HAP-1 (cell line): ENCODE data around the gene SDHAF4.
A peak's percentile ranks its signal among the peaks of the same experiment; 100 is the strongest.
"Not testable (repeated sequence)": the region's sequence is repeated elsewhere in the genome, so short reads cannot be mapped to it uniquely, and the experiment has no call there.

ENCODE experiments used
- DNase-seq, 2 experiments: peaks; one replicate each; pipeline ENCODE4 v3.0.0-alpha.2; 2016 to 2020; ENCODE audit warnings: low spot score in 2 of 2
- H3K27me3 ChIP-seq: fragments of 250-450 bp; sonication (Bioruptor Pico); 2 replicates; pipeline ENCODE4 v1.5.1; 2020; ENCODE audit warnings: low read depth, mild to moderate bottlenecking, moderate library complexity
- H3K36me3 ChIP-seq: fragments of 250-450 bp; sonication (Bioruptor Pico); replicated peaks from 2 replicates; pipeline ENCODE4 v1.5.1; 2020; ENCODE audit warnings: mild to moderate bottlenecking
- H3K4me1 ChIP-seq: fragments of 250-450 bp; sonication (Bioruptor Pico); 2 replicates; pipeline ENCODE4 v1.5.1; 2020; ENCODE audit warnings: mild to moderate bottlenecking
- H3K4me3 ChIP-seq: fragments of 250-450 bp; sonication (Bioruptor Pico); 2 replicates; pipeline ENCODE4 v1.5.1; 2020; ENCODE audit warnings: mild to moderate bottlenecking, moderate library complexity
- H3K9me3 ChIP-seq: fragments of 250-450 bp; sonication (Bioruptor Pico); 2 replicates; pipeline ENCODE4 v1.5.1; 2020; ENCODE audit warnings: mild to moderate bottlenecking, moderate library complexity
- in situ Hi-C: fragments of 300-500 bp; cut with MboI; formaldehyde crosslinking; loops from 3 replicates; pipeline ENCODE4 v1.14.3; 2020; ENCODE audit warnings: low sequenced_read_pairs, inconsistent platforms, mixed read lengths

The SDHAF4 gene

GRCh38 chr6:70607371-70607770 lies 40.6 kb downstream of the SDHAF4 start:
- H3K4me1 ChIP-seq, H3K27me3 ChIP-seq, H3K36me3 ChIP-seq, H3K9me3 ChIP-seq, H3K4me3 ChIP-seq, DNase-seq, in situ Hi-C loops: not testable (repeated sequence)

GRCh38 chr6:70609181-70609580 lies 42.5 kb downstream of the SDHAF4 start:
- H3K4me3 ChIP-seq, in situ Hi-C loops, H3K9me3 ChIP-seq, H3K36me3 ChIP-seq, DNase-seq, H3K4me1 ChIP-seq, H3K27me3 ChIP-seq: not testable (repeated sequence)

- Histone ChIP-seq H3K4me1 (no peaks in the 10 kb centered on the region), H3K9me3 (no peaks in the 10 kb centered on the region), H3K4me3 (no peak overlapping the region), H3K27me3 (no peaks in the 10 kb centered on the region), H3K36me3 (no peaks in the 10 kb centered on the region)
- in situ Hi-C loops, result no loop called here
- DNase-seq, result no peak
These were observed 50.1 kb downstream of the SDHAF4 start for GRCh38 chr6:70616728-70617260.

- H3K27me3 ChIP-seq, result no peaks in the 10 kb centered on the region
- no peaks in the 10 kb centered on the region for H3K9me3 ChIP-seq
- H3K4me1 ChIP-seq, result no peaks in the 10 kb centered on the region
- DNase-seq, result no peak
- H3K36me3 ChIP-seq, result no peaks in the 10 kb centered on the region
- in situ Hi-C loops, result no loop called here
- H3K4me3 ChIP-seq, result no peak overlapping the region
These were observed 54.0 kb downstream of the SDHAF4 start for GRCh38 chr6:70620746-70621145.

GRCh38 chr6:70622461-70622860 lies 55.7 kb downstream of the SDHAF4 start:
- no peak overlapping the region for H3K4me3 ChIP-seq
- no peaks in the 10 kb centered on the region for H3K27me3 ChIP-seq
- H3K36me3 ChIP-seq, result no peaks in the 10 kb centered on the region
- no peaks in the 10 kb centered on the region for H3K4me1 ChIP-seq
- in situ Hi-C loops, result no loop called here
- H3K9me3 ChIP-seq, result no peaks in the 10 kb centered on the region
- no peak for DNase-seq

GRCh38 chr6:70625436-70625835 lies 58.7 kb downstream of the SDHAF4 start:
- no peak for DNase-seq
- in situ Hi-C loops, result no loop called here
- H3K27me3 ChIP-seq, result no peaks in the 10 kb centered on the region
- no peaks in the 10 kb centered on the region for H3K4me1 ChIP-seq
- no peaks in the 10 kb centered on the region for H3K36me3 ChIP-seq
- H3K4me3 ChIP-seq, result no peak overlapping the region
- no peaks in the 10 kb centered on the region for H3K9me3 ChIP-seq

GRCh38 chr6:70627500-70628254 lies 60.9 kb downstream of the SDHAF4 start:
- no peak overlapping the region for H3K4me3 ChIP-seq
- in situ Hi-C loops, result no loop called here

GRCh38 chr6:70629929-70630328 lies 63.2 kb downstream of the SDHAF4 start:
- H3K4me1 ChIP-seq, result 0 out of 2 replicates have a peak, but pooled peaks cover 2% of the 10 kb centered on the region
- H3K36me3 ChIP-seq, result no peaks in the 10 kb centered on the region
- no peaks in the 10 kb centered on the region for H3K9me3 ChIP-seq
- in situ Hi-C loops, result no loop called here
- H3K4me3 ChIP-seq, result no peak overlapping the region
- no peaks in the 10 kb centered on the region for H3K27me3 ChIP-seq
- DNase-seq, result no peak

More at GRCh38 chr6:70627500-70628254, 60.9 kb downstream of the SDHAF4 start:
- DNase-seq, result no peak
- Histone ChIP-seq H3K9me3 (no peaks in the 10 kb centered on the region), H3K36me3 (no peaks in the 10 kb centered on the region), H3K4me1 (0 out of 2 replicates have a peak, but pooled peaks cover 2% of the 10 kb centered on the region), H3K27me3 (no peaks in the 10 kb centered on the region)

GRCh38 chr6:70633870-70634269 lies 67.1 kb downstream of the SDHAF4 start:
- no peak for DNase-seq
- Histone ChIP-seq H3K4me1 (peaks cover 14% of the 10 kb centered on the region), H3K4me3 (no peak overlapping the region), H3K36me3 (no peaks in the 10 kb centered on the region), H3K27me3 (no peaks in the 10 kb centered on the region), H3K9me3 (no peaks in the 10 kb centered on the region)
- in situ Hi-C loops, result no loop called here

GRCh38 chr6:70636596-70636995 lies 69.9 kb downstream of the SDHAF4 start:
- in situ Hi-C loops, result no loop called here
- Histone ChIP-seq H3K4me1 (peaks cover 14% of the 10 kb centered on the region), H3K9me3 (no peaks in the 10 kb centered on the region), H3K4me3 (no peak overlapping the region), H3K36me3 (no peaks in the 10 kb centered on the region), H3K27me3 (no peaks in the 10 kb centered on the region)
- DNase-seq, result peak; percentile 69 to 76

- no peaks in the 10 kb centered on the region for H3K9me3 ChIP-seq
- H3K4me3 ChIP-seq, result no peak overlapping the region
- no peaks in the 10 kb centered on the region for H3K27me3 ChIP-seq
- no peak for DNase-seq
- in situ Hi-C loops, result no loop called here
- no peaks in the 10 kb centered on the region for H3K36me3 ChIP-seq
- H3K4me1 ChIP-seq, result peaks cover 14% of the 10 kb centered on the region
These were observed 71.7 kb downstream of the SDHAF4 start for GRCh38 chr6:70638468-70638867.
